ENCODE measurements around the gene CT45A6.
"Not testable (repeated sequence)": the region's sequence is repeated elsewhere in the genome, so short reads cannot be mapped to it uniquely, and the experiment has no call there.

The CT45A6 gene

GRCh38 chrX:135802687-135803086 is at the start of gene CT45A6:
CT45A6 (minus strand) TSS chrX:135802787; CDS start chrX:135798993, 3,794 bp downstream.
- H3K27me3 ChIP-seq (ENCODE audit: control insufficient read depth, insufficient read depth, low read length); H3K27ac ChIP-seq (ENCODE audit: low read length); H3K9me3 ChIP-seq (ENCODE audit: control insufficient read depth, low read depth, low read length); H3K4me3 ChIP-seq (ENCODE audit: low read length); H3K36me3 ChIP-seq (ENCODE audit: control insufficient read depth, low read depth, low read length); H3K4me1 ChIP-seq (ENCODE audit: control insufficient read depth, low read depth, low read length); H3K9ac ChIP-seq (ENCODE audit: low read length): not testable (repeated sequence)

GRCh38 chrX:135837180-135837579 is 34.6 kb upstream of the CT45A6 start, which contains the start of gene CT45A7:
CT45A7 (minus strand) TSS chrX:135837280; CDS start chrX:135833533, 3,747 bp downstream.
- not testable (repeated sequence) for H3K27me3 ChIP-seq (ENCODE audit: control insufficient read depth, insufficient read depth, low read length); H3K9me3 ChIP-seq (ENCODE audit: control insufficient read depth, low read depth, low read length); H3K27ac ChIP-seq (ENCODE audit: low read length); H3K36me3 ChIP-seq (ENCODE audit: control insufficient read depth, low read depth, low read length); H3K4me3 ChIP-seq (ENCODE audit: low read length); H3K9ac ChIP-seq (ENCODE audit: low read length); H3K4me1 ChIP-seq (ENCODE audit: control insufficient read depth, low read depth, low read length)

GRCh38 chrX:135819912-135820311 is 17.3 kb upstream of the CT45A6 start, which contains the start of gene CT45A2:
CT45A2 (minus strand) TSS chrX:135820012; CDS start chrX:135816265, 3,747 bp downstream.
- not testable (repeated sequence) for H3K9ac ChIP-seq (ENCODE audit: low read length); H3K27ac ChIP-seq (ENCODE audit: low read length); H3K27me3 ChIP-seq (ENCODE audit: control insufficient read depth, insufficient read depth, low read length); H3K9me3 ChIP-seq (ENCODE audit: control insufficient read depth, low read depth, low read length); H3K36me3 ChIP-seq (ENCODE audit: control insufficient read depth, low read depth, low read length); H3K4me3 ChIP-seq (ENCODE audit: low read length); H3K4me1 ChIP-seq (ENCODE audit: control insufficient read depth, low read depth, low read length)

- not testable (repeated sequence) for H3K4me1 ChIP-seq (ENCODE audit: control insufficient read depth, low read depth, low read length); H3K4me3 ChIP-seq (ENCODE audit: low read length); H3K36me3 ChIP-seq (ENCODE audit: control insufficient read depth, low read depth, low read length); H3K27me3 ChIP-seq (ENCODE audit: control insufficient read depth, insufficient read depth, low read length); H3K9ac ChIP-seq (ENCODE audit: low read length); H3K27ac ChIP-seq (ENCODE audit: low read length); H3K9me3 ChIP-seq (ENCODE audit: control insufficient read depth, low read depth, low read length)
Observed at GRCh38 chrX:135785403-135785802, 17.2 kb downstream of the CT45A6 start, which contains the start of gene CT45A5. CT45A5 (minus strand) TSS chrX:135785503; CDS start chrX:135781729, 3,774 bp downstream.

- not testable (repeated sequence) for H3K9ac ChIP-seq (ENCODE audit: low read length); H3K9me3 ChIP-seq (ENCODE audit: control insufficient read depth, low read depth, low read length)
Observed at GRCh38 chrX:135768091-135768490, 34.5 kb downstream of the CT45A6 start, which contains the start of gene CT45A3. CT45A3 (minus strand) TSS chrX:135768191; CDS start chrX:135764444, 3,747 bp downstream.

GRCh38 chrX:135744739-135745138 is 57.8 kb downstream of the CT45A6 start:
- H3K9ac ChIP-seq (ENCODE audit: low read length); H3K27me3 ChIP-seq (ENCODE audit: control insufficient read depth, insufficient read depth, low read length): not testable (repeated sequence)

More at GRCh38 chrX:135768091-135768490, 34.5 kb downstream of the CT45A6 start, which contains the start of gene CT45A3:
- H3K27ac ChIP-seq (ENCODE audit: low read length); H3K27me3 ChIP-seq (ENCODE audit: control insufficient read depth, insufficient read depth, low read length); H3K36me3 ChIP-seq (ENCODE audit: control insufficient read depth, low read depth, low read length); H3K4me1 ChIP-seq (ENCODE audit: control insufficient read depth, low read depth, low read length); H3K4me3 ChIP-seq (ENCODE audit: low read length): not testable (repeated sequence)

More at GRCh38 chrX:135744739-135745138, 57.8 kb downstream of the CT45A6 start:
- H3K9me3 ChIP-seq (ENCODE audit: control insufficient read depth, low read depth, low read length); H3K36me3 ChIP-seq (ENCODE audit: control insufficient read depth, low read depth, low read length); H3K4me3 ChIP-seq (ENCODE audit: low read length); H3K27ac ChIP-seq (ENCODE audit: low read length); H3K4me1 ChIP-seq (ENCODE audit: control insufficient read depth, low read depth, low read length): not testable (repeated sequence)

Measured in iPS-18a (cell line).